NCI-H1105 treated with DMSO at 0.1 percent for 48 hours (cell line): ENCODE data around the gene SH3BP5.

Source experiments
- DNase-seq: peaks from one replicate; lab custom pipeline; 2025; lab: John Stamatoyannopoulos, UW

The SH3BP5 gene

DNA sequence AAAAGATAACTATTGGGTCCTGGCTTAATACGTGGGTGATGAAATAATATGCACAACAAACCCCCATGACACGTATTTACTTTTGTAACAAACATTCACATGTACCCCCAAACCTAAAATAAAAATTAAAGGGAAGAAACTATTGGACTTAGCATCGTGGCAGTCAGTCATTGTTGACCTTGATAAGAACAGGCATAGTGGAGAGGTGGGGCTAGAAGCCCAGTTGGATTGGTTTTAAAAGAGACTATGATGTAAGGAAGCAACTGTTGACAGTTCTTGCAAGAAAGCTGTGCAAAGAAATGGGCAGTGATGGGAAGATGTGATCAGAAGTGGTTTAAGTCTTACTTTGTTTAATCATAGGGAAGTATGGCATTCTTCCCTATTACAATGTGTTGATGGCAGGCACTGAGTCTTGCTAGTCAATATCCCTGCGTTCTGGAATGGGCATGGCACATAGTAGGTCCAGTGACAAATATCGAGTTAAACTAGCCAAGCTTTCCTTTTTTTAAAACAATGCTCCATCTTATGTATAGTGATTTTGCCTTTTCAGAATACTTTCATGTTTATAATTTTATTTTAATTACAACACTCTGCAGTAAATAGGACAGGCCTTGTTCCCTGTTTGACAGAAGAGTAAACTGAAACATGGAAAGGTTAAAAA, 88.4 kb downstream of the SH3BP5 start:
- no peak for DNase-seq

DNA sequence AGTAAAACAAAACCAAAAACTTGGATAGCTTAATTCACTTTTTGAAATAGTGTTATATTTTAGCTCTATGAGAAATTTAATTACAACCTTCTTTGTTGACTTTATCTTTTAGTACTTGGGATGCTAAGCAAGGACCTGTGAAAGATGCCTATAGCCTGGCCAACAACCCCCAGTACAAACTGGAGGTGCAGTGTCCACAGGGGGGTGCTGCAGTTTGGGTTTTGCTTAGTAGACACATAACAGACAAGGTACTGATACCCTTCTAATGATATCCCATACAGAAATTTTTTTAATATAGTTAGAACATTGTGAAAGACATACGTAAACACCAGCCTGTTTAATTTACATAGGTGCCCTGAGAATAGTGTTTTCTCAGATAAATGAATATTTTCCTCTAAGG, 91.0 kb downstream of the SH3BP5 start:
- DNase-seq, result no peak

DNA sequence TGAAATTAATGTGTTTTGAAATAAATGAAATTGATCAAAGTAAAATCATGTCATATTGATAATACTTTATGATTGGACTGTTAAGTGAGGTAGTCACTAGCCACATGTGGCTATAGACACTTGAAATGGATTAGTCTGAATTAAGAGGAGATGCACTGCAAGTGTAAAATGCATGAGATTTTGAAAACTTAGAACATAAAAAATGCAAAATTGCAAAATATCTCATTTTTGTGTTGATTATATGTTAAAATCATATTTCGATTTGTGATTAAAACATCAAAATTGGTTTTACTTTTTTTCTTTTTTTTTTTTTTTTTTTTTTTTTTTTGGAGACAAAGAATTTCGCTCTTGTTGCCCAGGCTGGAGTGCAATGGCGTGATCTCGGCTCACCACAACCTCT, 103.1 kb downstream of the SH3BP5 start:
- no peak for DNase-seq

DNA sequence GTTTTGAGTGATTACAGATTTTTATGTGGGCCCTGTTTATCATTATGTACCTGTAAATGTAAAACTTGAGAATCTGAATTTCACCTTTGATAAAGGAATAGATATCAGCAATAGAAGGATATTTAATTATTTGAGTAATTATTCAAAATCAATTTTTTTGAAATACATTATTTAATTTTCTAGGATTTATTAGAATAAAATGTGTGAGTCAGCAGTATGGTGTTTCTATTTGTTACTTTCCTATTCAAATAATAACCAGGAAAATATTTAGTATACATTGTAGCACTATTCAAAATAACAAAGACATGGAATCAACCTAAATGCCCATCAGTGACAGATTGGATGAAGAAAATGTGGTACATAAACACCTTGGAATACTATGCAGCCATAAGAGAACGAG, 104.2 kb downstream of the SH3BP5 start:
- DNase-seq, result no peak

DNA sequence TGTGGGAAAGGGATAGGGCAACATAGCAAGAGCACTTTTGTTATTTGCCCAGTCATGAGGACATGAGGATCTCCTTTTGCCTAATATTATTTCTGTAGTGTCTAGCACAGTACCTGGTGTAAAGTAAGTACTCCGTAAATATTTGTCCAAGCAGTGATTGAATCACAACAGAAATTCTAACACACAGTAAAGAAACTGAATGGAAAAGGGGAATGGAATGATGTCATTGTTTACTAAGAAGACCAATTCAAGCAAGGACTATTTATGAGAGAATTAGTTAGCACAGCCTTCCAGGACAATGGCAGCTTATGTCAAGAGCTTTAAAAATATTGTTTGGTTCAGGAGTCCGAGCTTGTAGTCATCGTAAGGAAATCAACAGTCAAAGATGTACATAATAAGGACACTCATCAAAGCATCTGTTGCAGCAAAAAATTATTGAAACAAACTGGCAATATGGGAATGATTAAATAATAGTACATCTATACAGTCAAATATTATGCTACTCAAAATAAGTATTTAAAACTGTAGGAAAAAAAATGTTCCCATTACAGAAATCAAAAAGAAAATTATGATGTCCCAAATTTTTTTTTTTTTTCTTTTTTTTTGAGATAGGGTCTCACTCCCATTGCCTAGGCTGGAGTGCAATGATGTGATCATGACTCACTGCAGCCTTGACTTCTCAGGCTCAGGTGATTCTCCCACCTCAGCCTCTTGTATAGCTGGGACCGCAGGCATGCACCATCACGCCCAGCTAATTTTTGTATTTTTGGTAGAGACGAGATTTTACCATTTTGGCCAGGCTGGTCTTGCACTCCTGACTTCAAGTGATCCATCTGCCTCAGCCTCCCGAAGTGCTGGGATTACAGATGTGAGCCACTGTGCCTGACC, 108.5 kb downstream of the SH3BP5 start:
- DNase-seq, result no peak

DNA sequence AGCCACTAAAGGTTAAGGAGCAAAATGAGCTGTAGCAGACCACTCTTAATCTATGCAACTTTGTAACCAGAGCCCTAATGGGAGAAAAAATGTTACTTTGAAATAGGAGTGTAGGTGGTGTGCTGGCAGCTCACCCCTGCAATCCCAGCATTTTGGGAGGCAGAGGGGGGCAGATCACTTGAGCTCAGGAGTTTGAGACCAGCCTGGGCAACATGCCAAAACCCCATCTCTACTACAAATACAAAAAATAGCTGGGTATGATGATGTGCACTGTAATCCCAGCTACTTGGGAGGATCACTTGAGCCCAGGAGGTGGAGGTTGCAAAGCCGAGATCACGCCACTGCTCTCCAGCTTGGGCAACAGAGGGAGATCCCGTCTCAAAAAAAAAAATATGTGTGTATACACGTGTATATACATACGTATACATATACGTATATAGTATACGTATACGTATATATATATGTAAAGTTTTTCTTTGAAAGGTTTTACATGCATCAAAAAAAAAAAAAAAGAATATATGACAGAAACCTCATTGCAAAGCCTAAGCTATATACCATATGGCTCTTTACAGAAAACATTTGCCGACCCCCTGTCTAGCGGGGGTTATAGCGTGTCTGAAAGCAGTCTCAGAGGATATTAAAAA, 110.7 kb downstream of the SH3BP5 start:
- no peak for DNase-seq

DNA sequence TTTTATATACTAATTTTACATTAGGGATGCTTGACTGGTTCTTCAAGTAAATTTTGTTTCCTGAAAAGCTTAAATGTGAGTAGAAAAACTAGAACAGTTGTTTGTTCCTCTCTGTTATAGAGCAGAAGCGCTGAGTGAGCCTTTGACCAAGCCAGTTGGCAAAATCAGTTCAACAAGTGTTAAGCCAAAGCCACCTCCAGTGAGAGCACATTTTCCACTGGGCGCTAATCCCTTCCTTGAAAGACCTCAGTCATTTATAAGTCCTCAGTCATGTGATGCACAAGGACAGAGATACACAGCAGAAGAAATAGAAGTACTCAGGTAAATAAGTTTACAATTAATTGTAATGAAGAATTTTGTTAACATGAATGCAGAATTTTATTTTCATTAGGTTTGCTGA, 111.7 kb downstream of the SH3BP5 start:
- no peak for DNase-seq

DNA sequence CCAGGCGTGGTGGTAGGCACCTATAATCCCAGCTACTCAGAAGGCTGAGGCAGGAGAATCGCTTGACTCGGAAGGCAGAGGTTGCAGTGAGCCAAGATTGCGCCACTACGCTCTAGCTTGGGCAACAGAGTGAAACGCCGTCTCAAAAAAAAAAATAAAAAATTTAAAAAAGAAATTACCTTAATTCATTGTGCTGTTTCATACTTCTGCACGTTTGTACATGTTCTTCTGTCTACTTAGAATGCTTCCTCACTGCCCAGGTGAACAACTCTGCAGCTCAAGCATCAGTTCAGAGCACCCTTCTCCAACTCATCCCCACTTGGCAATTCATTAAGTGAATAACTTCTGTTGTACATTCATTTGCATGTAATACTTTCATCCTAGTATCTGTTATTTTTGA, 112.3 kb downstream of the SH3BP5 start:
- no peak for DNase-seq

DNA sequence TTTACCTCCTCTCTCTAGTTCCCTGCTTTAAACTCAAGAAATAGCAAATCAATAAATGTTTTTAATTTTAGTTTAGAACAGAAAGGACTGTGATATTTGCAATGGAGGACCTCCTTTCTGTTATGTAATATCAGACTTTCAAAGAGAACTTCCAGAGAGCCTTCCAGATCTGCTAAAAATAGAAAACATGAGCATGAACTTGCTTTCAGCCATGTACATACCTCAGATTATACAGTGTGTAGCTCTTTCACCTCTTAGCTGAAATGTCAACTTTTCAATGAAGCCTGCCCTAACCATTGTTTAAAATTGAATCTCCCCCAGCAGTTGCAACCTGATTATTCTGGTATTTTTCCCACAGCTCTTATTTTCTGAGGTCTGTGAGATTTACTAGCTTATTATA, 113.7 kb downstream of the SH3BP5 start:
- DNase-seq, result no peak

DNA sequence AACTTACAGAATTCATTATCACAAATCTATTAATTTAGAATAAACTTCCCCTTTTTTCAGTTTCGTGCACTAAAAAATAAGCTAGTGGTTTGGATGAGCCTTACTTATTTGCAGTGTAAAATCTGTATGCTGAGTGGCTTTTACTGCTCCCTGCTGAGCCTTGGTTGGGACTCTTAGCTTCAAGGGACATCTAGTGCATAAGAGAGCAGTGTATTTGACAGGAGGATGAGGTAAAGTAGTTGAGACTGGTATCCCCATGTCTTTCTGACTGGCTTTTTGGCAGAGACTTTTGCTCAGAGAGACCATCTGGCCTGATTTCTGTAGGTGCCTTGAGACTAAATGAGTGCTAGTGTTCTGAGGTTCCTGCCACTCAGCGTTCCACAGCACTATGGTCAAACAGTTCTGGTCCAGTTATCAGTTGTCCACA, 114.5 kb downstream of the SH3BP5 start:
- DNase-seq, result no peak

DNA sequence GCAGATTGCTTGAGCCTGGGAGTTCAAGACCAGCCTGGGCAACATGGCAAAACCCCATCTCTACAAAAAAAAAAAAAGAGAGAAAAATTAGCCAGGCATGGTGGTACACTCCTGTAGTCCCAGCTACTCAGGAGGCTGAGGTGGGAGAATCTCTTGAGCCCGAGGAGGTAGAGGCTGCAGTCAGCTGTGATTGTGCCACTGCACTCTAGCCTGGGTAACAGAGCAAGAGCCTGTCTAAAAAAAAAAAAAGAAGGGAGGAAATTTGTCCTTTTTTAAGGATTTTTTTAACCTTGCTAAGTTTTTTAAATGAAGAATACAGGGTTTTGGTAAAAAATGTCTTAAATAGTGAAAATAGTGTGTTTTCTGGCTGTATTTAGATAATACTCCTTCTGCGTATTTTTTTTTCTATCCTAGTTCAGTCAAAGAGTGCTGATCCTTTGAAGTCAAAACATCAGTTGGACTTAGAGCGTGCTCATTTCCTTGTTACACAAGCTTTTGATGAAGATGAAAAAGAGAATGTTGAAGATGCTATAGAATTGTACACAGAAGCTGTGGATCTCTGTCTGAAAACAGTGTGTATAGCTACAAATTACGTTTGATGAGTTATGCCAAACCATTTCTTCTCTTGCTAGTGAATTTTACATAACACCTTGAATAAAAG, 115.2 kb downstream of the SH3BP5 start:
- no peak for DNase-seq

DNA sequence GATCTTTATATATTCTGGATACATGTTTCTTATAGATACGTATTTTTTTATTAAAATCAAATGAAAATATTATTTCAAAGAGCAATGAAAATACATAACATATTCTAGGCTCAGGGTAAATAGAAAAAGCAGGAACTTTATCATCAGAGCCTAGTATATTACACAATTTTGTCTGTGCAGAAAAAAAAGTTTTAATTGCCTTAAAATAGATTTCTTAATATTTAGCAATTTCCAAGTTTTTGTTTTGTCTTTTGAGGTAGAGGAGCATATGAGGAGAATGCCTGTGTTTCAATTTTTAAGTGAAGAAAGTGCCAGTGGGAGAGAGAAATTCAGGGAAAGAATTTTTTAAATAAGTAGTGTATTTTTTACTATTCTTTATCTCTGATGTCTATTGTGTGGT, 115.9 kb downstream of the SH3BP5 start:
- no peak for DNase-seq

DNA sequence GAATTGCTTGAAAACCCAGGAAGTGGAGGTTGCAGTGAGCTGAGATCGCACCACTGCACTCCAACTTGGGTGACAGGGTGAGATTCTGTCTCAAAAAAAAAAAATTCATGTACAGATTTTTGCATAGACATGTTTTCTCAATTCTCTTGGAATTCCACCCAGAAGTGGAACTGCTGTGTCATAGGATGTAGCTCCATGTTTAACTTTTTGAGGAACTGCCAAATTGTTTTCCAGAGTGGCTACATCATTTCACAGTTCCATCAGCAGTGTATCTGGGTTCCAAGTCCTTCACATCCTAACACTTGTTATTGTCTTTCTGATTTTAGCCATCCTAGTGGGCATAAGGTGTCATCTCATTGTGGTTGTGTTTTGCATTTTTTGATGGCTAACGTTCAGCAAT, 116.4 kb downstream of the SH3BP5 start:
- DNase-seq, result no peak

DNA sequence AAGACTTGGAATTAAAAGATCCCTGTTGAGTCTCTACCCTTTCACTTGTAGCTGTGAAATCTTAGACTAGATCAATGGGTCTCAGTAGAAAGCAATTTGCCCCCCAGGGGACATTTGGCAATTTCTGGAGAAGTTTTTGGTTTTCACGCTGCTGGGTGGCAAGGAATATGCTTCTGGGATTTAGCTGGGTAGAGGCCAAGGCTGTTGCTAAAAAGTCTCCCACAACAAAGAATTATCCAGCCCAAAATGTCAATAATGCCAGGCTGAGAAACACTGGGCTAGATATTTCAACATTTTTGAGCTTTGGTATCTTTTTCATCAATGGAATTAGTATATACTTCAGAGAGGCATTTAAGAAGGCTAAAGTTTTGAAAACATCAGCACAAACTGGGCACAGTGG, 117.6 kb downstream of the SH3BP5 start:
- no peak for DNase-seq

DNA sequence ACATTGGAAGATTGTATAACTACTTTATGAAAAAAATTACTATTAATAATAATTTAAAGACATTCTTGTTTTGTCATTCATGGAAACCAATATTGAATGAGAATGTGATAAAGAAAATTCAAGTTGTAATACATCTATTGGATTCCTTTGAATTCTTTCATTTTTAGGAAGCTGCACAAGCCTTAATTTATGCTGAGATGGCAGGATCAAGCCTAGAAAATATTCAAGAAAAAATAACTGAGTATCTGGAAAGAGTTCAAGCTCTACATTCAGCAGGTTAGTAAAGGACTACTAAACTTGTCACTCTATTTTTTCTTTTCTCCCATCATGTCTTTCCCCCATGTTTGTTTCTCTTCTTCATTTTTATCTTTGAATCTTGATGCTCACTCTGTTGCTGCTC, 120.4 kb downstream of the SH3BP5 start:
- DNase-seq, result no peak

DNA sequence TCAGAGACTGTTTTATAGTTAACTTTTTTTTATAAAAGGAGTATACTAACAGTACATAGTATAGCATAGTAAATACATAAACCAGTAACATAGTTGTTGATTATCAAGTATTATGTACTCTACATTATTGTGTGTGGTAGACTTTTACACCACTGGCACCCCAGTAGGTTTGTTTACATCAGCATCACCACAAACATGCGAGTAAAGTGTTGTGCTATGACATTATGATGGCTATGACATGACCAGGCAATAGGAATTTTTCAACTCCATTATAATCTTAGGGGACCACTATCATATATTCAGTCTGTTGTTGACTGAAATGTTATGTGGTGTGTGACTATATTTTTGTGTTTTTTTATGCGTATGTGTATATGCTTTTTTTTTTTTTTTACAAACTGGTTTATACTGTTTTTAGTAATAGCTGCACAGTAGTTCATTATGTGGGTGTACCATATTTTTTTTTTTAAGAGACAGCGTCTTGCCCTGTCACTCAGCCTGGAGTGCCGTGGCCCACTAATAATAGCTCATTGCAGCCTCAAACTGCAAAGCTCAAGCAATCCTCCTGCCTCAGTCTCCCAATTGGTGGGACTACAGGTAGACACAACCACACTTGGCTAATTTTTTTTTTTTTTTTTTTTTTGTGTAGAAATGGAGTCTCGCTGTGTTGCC, 124.4 kb downstream of the SH3BP5 start:
- no peak for DNase-seq

DNA sequence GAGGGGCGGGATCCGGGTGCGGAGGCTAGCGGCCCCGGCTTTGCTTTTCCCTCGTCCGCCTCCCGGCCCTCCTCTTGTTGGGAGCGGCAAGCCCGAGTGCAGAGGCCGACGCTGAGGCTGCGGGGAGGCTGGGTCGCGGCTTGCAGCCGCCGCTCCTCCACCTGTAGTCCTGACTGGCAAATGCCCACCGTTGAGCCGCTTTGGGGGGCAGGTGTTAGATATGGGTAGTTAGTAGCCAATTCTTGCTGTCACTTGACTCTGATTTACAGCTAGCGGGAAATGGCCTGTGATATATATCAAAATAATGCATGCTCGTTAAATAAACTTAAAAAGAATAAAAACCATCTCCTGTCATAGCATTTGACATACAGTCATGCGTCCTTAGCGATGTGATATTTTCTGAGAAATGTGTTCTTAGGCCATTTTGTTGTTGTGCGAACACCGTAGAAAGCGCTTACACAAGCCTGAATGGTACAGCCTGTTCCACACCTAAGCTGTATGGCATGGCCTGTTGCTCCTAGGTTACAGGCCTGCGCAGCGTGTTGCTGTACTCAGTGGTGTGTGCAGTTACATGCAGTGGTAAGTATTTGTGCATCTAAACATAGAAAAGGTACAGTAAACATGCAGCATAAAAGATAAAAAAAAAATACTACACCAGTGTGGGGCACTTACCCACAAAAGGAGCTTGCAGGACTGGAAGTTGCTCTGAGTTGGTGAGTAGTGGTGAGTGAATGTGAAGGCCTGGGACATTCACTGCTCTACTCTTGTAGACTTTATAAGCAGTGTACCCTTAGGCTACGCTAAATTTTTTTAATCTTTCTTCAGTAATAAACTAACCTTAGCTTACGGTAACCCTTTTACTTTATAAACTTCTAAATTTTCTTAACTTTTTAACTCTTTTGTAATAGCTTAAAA, 125.5 kb downstream of the SH3BP5 start:
- DNase-seq, result no peak

DNA sequence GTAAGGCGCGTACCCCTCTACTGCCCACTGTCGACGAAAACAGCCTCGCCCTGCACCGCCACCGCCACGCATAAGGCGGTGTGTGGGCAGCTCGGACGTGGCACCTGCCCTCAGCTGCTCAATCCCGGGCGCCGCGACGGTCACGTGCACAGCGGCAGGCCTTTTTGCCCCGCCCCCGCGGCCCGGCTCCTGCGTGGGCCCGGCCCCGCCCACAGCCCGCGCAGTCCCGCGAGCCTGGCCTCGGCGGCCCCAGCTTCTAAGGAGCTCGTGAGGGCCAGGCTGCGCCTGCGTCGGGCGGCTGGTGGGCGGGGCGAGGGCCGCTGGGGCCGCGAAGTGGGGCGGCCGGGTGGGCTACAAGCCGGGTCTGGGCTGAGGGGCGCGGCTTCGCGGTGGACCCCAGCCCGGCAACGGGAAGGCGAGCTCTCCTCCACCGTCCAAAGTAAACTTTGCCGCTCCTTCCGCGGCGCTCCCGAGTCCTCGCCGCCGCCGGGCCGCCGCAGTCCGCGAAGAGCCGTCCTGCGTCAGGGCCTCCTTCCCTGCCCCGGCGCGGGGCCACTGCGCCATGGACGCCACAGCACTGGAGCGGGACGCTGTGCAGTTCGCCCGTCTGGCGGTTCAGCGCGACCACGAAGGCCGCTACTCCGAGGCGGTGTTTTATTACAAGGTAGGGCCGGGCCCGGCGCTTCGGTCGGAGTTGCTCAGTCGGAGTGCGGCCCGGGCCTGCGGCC, 126.3 kb downstream of the SH3BP5 start, which contains the start of gene CAPN7:
TSS of gene CAPN7 (plus strand) at position 313 of the 728 bp plus-strand sequence. CDS start at position 563, 250 bp downstream.
- DNase-seq, result no peak

DNA sequence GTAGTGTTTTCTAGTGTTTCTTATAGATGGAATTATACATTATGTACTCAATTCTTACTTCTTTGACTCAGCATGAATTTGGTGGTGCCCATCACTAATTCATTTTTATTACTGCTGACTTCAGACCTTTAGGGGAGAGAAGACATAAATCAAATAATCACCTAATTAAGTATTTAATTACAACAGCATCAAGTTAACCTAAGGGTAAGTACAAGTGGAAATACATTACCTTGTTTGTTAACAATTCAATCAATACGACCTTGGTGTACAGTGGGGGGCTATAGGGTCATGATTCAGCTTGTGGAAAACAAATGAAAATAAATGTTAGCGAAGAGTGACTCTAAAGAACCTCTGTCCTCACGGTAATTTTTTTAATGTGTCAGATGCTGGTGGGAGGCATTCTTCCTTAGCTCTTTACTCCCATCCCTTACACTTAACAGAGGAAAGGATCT, 126.9 kb downstream of the SH3BP5 start:
- DNase-seq, result no peak
